Epidermal melanocyte (primary cell): Measurements from ENCODE around the gene ECD.
"Not testable (repeated sequence)": the region's sequence is repeated elsewhere in the genome, so short reads cannot be mapped to it uniquely, and the experiment has no call there.

Source experiments
- DNase-seq: peaks from one replicate; pipeline ENCODE4 v3.0.0; 2011; ENCODE audit warnings: low spot score; ENCODE audit not compliant: insufficient read length

ECD gene

DNA sequence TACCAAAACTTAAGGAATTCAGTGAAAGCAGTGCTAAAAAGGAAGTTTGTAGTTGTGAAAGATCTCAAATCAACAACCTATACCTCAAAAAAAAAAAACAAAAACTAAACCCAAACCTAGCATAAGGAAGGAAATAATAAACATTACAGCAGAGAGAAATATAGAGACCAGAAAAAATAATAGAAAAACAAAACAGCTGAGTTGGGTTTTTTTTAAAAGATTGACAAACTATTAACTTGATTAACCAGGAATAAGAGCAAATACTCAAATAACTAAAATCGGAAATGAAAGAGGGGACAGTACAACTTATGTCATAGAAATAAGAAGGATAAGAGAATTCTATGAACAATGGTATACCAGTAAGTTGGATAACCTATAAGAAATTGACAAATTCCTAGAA lies 6.7 kb downstream of the ECD start:
- DNase-seq = no peak

DNA sequence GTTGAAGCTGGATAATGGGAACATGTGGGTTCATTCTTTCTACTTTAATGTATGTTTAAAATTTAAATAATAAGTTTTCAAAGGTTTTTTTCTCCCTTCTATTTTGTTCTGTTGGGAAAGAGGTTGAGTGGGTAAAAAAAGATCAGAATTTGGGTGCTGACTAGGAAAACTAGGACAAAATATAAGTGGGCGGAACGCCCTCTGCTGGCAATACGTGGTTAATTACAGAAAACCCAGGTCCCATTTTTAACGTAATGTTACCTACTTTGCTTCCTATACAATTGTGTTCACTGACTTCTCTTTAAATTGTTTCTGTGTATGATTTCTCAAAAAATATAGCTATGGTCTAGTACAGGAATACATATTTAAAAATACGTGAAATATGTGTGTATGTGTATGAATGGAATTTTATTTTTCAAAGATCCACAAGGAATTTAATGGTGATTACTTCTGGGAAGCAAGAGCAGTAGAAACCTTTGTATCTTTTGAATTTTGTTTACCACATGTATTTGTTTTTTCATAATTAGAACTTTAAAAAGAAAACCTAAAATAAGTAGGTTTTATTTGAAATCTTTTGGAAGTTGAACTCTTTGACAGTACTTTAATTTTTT lies 8.7 kb downstream of the ECD start:
- DNase-seq = peak; percentile 31

DNA sequence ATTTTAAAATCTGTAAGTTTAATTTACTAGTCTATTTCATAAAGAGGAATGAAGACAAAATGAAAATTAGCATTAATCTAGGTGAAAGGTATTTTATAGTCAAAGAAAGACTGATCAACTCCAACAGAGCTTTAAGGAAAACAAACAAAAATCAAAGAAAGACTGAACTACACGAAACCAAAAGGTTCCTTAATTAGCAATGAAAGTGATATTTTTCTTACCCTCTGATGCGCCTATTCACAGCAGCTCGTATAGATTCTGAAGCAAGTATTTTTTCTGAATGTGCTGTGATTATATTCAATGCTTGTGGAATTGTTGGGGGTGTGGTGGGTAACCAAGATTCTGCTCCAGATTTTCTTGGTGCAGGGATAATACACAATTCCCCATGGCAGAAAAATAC lies 11.8 kb downstream of the ECD start:
- DNase-seq = no peak

DNA sequence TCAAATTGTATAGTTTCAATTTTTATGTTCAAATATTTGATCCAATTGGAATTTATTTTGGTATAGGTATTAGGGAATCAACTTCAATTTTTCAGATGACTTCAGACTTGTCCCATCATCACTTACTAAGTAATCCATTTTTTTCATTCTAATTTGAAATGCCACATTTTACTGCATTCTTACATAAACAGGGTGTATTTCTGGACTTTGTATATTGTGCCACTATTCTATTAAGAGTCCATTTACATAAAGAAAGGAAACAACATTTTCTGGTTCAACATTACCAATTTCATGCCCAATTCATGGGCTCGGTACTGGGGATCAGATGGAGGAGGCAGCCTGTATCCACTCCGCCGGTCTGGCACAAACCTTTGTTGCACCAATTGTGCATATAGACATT lies 15.8 kb downstream of the ECD start:
- no peak for DNase-seq

DNA sequence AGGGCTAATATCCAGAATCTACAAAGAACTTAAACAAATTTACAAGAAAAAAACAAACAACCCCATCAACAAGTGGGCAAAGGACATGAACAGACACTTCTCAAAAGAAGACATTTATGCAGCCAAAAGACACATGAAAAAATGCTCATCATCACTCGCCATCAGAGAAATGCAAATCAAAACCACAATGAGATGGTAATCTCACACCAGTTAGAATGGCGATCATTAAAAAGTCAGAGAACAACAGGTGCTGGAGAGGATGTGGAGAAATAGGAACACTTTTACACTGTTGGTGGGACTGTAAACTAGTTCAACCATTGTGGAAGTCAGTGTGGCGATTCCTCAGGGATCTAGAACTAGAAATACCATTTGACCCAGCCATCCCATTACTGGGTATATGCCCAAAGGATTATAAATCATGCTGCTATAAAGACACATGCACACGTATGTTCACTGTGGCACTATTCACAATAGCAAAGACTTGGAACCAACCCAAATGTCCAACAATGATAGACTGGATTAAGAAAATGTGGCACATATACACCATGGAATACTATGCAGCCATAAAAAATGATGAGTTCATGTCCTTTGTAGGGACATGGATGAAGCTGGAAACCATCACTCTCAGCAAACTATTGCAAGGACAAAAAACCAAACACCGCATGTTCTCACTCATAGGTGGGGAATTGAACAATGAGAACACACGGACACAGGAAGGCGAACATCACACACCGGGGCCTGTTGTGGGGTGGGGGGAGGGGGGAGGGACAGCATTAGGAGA lies 17.0 kb downstream of the ECD start:
- not testable (repeated sequence) for DNase-seq

DNA sequence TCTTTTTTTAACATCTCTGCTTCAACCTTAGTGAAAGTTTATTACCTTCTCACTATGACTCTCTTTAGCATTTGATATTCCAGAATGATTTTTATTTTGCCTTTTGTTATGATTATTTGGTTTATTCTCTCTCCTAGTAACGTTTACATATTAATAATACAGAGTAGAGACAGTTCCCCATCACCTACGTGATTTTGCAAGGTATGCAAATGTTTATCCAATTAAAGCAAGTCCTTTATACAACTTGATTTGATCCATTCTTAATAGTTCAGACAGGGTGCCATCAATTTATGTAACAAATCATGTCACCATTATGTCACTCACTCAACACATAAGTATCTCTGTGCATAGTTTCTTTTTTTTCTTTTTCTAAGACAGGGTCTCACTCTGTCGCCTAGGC lies 26.2 kb downstream of the ECD start:
- no peak for DNase-seq

DNA sequence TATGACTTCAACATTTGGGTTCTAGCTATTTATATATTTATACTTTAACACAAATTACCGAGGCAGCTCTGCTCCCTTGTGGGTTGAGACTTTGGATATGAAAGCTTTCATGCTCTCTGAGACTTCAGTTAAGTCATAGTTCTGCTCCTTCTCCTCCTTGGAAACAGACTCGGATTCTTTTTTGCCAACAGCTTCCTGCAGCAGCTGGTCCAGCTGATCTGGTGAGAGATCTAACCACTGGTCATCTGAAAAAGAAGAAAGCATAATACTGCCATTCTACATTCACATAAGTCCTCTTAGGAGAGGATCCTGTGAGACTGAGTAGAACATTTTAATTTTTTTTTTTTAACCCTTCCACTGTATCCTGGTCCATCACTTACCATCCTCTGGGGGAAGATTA lies 28.6 kb downstream of the ECD start:
- peak; percentile 46 for DNase-seq

DNA sequence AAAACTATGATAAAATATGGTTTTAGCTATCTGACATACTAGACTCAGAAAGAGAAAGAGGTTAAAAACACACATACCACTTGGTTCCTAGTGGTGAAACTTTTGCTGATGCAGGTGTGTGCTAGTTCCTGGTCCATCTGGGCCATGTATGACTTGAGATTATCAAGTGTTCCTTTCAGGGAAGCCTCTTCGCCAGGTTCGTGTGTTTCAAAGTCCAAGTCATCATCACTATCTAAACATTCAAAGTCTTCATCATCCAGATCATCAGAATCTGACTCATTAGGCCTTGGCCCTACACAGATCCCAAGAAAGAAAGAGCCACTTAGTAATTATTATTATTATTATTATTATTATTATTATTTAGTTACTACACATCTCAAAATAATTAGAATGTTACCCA lies 31.2 kb downstream of the ECD start:
- no peak for DNase-seq

DNA sequence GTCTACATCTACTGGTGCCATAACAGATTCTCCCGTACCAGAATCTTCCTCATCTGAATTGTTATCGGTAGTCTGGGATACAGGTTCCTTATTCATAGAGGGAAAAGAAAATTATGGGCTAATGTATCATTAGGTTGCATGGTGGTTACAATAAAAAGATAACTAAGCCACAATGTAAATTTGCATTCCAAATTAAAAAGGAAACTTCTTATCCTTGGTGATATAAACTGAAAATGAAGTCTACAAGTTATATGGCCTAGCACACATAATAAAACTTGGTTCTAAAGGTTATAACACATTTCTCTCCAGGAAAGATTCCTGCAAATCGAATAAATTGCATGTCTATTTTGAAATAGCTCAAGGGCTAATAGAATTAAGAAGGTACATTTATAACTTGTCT lies 33.1 kb downstream of the ECD start:
- no peak for DNase-seq

DNA sequence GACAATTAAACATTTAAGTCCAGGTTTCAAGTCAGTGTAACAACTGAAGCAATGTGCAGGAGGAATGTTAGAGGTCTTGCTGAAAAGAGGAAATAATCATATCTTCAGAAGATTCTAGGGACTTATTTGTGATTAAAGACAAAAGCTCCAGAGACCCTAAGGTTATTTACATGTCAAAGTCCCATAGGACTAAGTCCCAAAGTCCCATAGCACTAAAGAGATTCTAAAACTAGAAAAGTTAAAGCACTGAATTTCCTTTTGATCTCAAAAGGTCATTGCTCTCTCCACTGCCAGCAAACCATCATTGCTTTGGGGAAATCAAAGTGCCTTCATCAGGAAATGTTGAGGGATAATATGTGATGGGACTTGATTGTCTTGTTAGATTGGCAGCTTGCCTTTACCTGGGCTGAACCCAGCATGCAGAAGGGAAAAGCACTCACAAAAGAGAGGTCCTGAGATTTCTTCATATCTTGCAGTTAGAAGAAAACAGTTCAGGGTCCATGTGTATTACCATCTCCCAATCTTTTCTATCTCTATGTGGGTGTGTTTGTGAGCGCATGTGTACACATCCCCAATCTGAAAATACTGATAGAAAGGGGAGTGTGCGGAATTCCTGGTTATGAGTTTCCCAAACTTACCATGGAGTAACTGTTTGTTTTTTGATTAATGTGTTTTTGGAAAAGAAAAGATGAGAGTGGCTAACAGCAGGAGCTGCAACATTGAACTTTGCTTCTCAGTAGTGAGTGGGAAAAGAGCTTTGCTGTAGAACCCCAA lies 35.7 kb downstream of the ECD start:
- no peak for DNase-seq

DNA sequence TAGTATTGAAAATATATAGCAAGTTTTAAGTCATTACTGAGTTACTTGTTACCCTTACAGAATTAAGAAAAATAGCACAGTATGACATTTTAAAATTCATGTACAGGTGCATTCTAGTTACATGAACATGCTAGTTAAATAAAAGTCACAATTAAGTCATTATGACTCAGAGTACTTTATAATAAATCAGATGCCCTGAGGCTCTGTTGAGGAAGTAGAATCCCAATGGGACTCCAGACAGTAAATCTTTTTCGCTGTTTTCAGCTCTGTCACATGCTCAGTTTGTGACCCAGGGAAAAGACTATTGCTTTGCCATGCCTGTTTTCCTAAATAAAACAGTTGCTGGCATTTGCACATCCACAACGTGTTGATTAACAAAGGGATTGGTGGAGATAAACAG lies 36.5 kb downstream of the ECD start:
- DNase-seq = no peak

DNA sequence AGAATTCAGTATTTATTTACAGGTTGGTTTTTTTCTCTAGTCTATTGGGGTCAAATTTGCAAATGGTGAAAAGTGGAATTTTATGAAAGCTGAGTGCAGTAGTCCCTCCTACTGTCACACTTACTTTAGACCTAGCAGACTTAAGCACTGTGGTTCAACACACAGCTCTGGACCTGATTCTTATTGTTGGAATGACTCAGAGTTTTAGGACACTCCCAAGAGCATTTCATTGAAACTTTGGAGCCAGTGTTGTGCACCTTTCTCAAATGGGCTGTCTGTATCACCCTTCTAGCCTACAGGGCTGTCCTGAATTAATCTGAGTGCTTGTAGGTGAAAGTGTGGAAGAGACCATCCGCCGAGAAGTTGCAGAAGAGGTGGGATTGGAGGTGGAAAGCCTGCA lies 41.5 kb downstream of the ECD start:
- no peak for DNase-seq

DNA sequence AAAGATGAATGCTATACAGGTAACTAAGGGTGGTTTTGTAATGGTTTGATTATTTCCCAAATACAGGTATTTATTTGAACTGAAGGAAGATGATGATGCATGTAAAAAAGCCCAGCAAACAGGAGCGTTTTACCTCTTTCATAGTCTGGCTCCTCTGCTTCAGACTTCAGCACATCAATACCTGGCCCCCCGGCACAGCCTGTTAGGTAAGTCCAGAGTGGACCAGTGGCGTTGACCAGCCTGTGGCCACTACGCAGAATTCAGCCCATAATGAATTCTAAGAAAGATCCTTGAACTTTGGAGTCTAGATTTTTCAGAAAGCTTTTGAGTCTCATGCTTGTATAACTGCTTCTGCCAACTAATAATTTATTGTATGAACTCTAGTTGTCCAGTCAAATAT lies 47.9 kb downstream of the ECD start:
- DNase-seq = no peak

DNA sequence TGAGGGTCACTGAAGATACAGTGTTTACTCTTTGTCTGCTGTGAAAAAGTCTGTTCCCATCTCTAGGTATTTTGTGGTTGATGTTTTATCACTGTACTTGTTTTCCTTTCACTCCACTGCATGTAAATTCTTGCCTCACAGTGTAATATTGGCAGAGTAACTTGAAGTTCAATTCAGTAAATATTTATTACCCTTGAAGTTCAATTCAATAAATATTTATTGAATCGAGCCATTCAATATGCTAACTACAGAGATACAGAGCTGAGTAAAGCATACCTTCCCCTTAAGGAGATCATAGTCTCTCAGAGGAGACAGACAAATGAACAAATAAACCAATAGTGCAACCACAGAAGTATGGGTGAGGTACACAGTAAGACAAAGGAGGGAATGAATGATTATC lies 48.4 kb downstream of the ECD start:
- no peak for DNase-seq

DNA sequence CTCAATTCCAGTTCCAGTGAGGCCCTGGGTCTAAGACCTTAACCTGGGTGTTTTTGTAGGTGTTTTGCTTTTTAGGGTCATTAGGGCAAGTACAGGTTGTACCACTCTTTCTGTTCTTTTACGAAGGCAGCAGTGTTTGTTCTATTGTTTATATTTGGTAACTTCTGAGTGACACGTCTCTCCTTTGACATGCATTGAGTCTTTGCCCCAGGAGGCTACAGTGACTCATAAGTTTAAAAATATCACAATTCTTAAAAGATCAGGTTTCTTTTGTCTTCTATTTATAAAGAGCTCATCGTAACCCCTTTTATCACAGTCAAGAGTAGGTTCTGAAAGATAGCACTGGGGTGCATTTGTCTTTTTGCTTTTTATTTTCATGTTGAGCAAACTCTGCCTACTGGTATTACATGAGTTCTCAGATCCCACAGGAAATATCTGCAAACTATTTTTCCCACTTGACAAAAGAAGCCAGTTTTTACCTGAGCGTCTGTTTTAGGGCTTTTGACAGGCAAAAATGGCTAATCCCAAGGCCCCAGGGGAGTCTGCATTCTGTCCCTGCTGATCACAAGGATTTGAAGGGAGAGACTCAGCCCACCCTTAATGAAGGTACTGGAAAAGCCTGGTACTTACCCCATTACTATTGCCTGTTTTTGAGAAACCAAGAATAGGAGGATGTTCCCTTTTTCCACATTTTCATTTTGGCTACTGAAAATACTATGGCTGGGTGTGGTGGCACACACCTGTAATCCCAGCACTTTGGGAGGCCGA lies 49.6 kb downstream of the ECD start:
- no peak for DNase-seq

DNA sequence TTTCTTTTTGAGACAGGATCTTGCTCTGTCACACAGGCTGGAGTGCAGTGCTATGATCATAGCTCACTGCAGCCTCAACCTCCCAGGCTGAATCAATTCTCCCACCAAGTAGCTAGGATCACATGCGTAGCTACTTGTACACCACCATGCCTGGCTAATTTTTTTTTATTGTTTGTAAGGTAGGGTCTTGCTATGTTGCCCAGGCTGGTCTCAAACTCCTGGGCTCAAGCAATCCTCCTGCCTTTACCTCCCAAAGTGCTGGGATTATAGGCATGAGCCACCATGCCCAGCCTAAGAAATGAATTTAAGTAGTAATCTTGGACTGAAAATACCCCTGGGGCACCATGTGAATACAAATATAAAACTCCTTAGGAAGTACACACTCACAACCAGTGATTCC lies 51.8 kb downstream of the ECD start:
- no peak for DNase-seq

DNA sequence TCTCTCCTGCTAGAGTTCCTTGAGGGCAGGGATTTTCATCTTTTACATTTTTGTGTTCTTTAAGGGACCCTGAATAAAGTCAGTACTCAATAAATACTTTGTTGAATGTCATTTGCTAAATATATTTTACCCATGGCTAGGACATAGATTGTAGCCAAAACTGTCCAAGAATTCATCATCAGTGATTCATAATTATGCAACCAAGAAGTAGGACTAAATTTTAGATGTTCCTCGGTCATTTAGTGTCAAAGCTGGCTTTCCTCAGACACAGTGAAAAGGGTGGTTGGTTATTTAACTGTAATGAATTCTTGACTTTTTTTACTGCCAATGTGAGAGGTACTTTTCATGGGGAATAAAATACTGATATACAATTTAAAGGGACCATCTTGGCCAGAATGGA lies 54.3 kb downstream of the ECD start:
- no peak for DNase-seq

DNA sequence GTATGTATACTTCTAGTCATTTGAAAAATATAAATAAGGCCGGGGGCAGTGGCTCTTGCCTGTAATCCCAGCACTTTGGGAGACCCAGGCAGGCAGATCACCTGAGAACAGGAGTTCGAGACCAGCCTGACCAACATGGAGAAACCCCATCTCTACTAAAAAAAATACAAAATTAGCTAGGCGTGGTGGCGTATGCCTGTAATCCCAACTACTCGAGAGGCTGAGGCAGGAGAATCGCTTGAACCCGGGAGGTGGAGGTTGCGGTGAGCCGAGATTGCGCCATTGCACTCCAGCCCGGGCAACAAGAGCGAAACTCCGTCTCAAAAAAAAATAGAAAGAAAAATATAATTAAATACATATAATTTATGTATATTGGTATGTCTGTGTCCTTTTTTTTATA lies 55.8 kb downstream of the ECD start:
- DNase-seq = not testable (repeated sequence)

DNA sequence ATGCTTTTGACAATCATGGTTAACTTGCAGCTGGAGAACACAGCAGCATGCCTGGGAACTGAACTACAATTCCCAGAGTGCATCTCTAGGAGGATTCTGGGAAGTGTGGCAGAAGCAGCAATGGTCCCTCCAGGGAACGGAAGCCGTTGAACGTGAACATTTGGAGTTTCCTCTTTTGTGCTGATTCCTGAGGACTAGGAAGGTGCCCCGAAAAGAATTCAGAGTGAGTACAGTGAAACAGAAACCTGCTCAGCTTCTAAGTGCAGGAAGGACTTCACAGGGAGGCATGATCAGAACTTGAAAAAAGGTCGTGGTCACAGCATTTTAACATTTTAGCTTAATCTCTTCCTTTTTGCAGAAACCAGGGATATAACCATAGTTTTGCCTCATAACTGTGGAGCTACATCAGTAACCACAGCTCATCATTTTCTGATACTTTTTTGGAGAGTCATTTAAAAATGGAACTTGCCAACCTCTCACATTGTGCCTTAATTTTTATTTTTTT lies 57.4 kb downstream of the ECD start, which contains the start of gene NUDT13:
Gene NUDT13, plus strand, starts transcription at position 111 of the 505 bp plus-strand sequence. CDS start 3,911 bp downstream, outside the sequence.
- peak; percentile 79 for DNase-seq

DNA sequence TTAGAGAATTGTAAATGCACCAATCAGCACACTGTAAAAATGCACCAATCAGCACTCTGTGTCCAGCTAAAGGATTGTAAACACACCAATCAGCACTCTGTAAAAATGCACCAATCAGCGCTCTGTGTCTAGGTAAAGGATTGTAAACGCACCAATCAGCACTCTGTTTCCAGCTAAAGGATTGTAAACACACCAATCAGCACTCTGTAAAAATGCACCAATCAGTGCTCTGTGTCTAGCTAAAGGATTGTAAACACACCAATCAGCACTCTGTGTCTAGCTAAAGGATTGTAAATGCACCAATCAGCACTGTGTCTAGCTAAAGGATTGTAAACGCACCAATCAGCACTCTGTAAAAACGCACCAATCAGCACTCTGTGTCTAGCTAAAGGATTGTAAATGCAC lies 58.6 kb downstream of the ECD start:
- DNase-seq = not testable (repeated sequence)

DNA sequence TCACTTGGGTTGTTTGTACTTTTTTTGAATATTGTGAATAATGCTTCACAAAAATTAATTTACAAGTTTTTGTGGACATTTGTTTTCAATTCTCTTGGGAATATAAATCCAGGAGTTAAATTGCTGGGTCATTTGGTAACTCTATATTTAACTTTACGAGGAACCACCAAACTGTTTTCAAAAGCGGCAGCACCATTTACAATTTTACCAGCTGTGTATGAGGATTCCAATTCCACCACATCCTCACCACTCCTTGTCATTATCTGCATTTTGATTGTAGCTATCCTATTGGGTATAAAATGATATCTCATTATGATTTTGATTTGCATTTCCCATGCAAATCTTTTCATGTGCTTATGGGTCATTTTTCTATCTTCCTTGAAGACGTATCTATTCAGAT lies 61.5 kb downstream of the ECD start:
- DNase-seq = no peak
